Measurements from ENCODE around the gene TREML1.

TREML1 gene

GRCh38 chr6:41153992-41154625 lies at the start of gene TREML1:
TREML1 (minus strand) TSS chr6:41154347; CDS start chr6:41154288, 59 bp downstream.
- H3K4me1 ChIP-seq: no peaks in the 10 kb centered on the region
- H3K36me3 ChIP-seq (ENCODE audit: control insufficient read depth, insufficient read depth, low read length): no peaks in the 10 kb centered on the region
- no peak within 1 kb of the TSS for H3K9ac ChIP-seq
- H3K27ac ChIP-seq: no peak within 1 kb of the TSS
- no peaks in the 10 kb centered on the region for H3K79me2 ChIP-seq
- no peak for TF ChIP-seq CTCF (IDR thresholded peaks at IDR 0.05)
- no peak within 1 kb of the TSS for H3K4me3 ChIP-seq (ENCODE audit: low read depth, low read length)
- no peaks in the 10 kb centered on the region for H3K27me3 ChIP-seq (ENCODE audit: control insufficient read depth, insufficient read depth, low read length)
- no peaks in the 10 kb centered on the region for H3K9me3 ChIP-seq (ENCODE audit: control insufficient read depth, low read length)
- no peak within 1 kb of the TSS for H3K4me2 ChIP-seq (ENCODE audit: low read length)
- H2AFZ ChIP-seq: no peak within 1 kb of the TSS

GRCh38 chr6:41201764-41202173 lies 47.6 kb upstream of the TREML1 start:
- Histone ChIP-seq H3K27me3 (ENCODE audit: control insufficient read depth, insufficient read depth, low read length) (no peaks in the 10 kb centered on the region), H3K9me3 (ENCODE audit: control insufficient read depth, low read length) (no peaks in the 10 kb centered on the region), H3K4me3 (ENCODE audit: low read depth, low read length) (no peak overlapping the region), H3K4me1 (no peaks in the 10 kb centered on the region), H3K27ac (no peak overlapping the region), H2AFZ (no peak overlapping the region), H3K9ac (no peak overlapping the region), H3K79me2 (no peaks in the 10 kb centered on the region), H3K36me3 (ENCODE audit: control insufficient read depth, insufficient read depth, low read length) (no peaks in the 10 kb centered on the region), H3K4me2 (ENCODE audit: low read length) (no peak overlapping the region)
- no peak for TF ChIP-seq CTCF (IDR thresholded peaks at IDR 0.05)

- Histone ChIP-seq H3K4me2 (ENCODE audit: low read length) (no peak within 1 kb of the TSS), H2AFZ (no peak within 1 kb of the TSS), H3K4me3 (ENCODE audit: low read depth, low read length) (no peak within 1 kb of the TSS), H3K27me3 (ENCODE audit: control insufficient read depth, insufficient read depth, low read length) (no peaks in the 10 kb centered on the region), H3K9ac (no peak within 1 kb of the TSS), H3K79me2 (no peaks in the 10 kb centered on the region), H3K4me1 (no peaks in the 10 kb centered on the region), H3K9me3 (ENCODE audit: control insufficient read depth, low read length) (no peaks in the 10 kb centered on the region), H3K36me3 (ENCODE audit: control insufficient read depth, insufficient read depth, low read length) (no peaks in the 10 kb centered on the region), H3K27ac (no peak within 1 kb of the TSS)
- TF ChIP-seq CTCF (IDR thresholded peaks at IDR 0.05): no peak
These were observed 47.0 kb upstream of the TREML1 start, which contains the start of gene TREML2 for GRCh38 chr6:41200901-41201763. TREML2 (minus strand) TSS chr6:41201149; CDS start chr6:41201008, 141 bp downstream.

- H3K27ac ChIP-seq: no peak overlapping the region
- H3K9me3 ChIP-seq (ENCODE audit: control insufficient read depth, low read length): no peaks in the 10 kb centered on the region
- H3K36me3 ChIP-seq (ENCODE audit: control insufficient read depth, insufficient read depth, low read length): no peaks in the 10 kb centered on the region
- no peak overlapping the region for H3K9ac ChIP-seq
- no peak overlapping the region for H2AFZ ChIP-seq
- H3K4me3 ChIP-seq (ENCODE audit: low read depth, low read length): no peak overlapping the region
- H3K79me2 ChIP-seq: no peaks in the 10 kb centered on the region
- H3K4me1 ChIP-seq: no peaks in the 10 kb centered on the region
- no peak for TF ChIP-seq CTCF (IDR thresholded peaks at IDR 0.05)
- H3K4me2 ChIP-seq (ENCODE audit: low read length): no peak overlapping the region
- no peaks in the 10 kb centered on the region for H3K27me3 ChIP-seq (ENCODE audit: control insufficient read depth, insufficient read depth, low read length)
These were observed 46.3 kb upstream of the TREML1 start for GRCh38 chr6:41200296-41200900.

Measured in parathyroid adenoma (tissue), 2 donors.